Stimulated activated naive B cell treated with anti-CD40 and anti-IgM and Interleukin-4, amounts not matched to agents 10 μg/mL and 1 μg/mL and 100 μg/mL, for 72 hours (primary cell): ENCODE results near the gene GDF7.
"Not testable (repeated sequence)": the region's sequence is repeated elsewhere in the genome, so short reads cannot be mapped to it uniquely, and the experiment has no call there.

Source experiments
- ATAC-seq, 2 donors: fragments of 150-1000 bp; cut with Tn5 transposase; replicated peaks; 2 replicates each; pipeline ENCODE4 v1.10.0; 2021; ENCODE audit warnings: moderate library complexity in 1 of 2
- DNase-seq: peaks from one replicate; pipeline ENCODE4 v3.0.0; 2021
- H3K27ac Mint-ChIP-seq: one replicate; pipeline ENCODE4 v1.8.0; 2022; ENCODE audit warnings: mild to moderate bottlenecking, mixed read lengths
- H3K27me3 Mint-ChIP-seq, 2 donors: one replicate each; pipeline ENCODE4 v1.8.0; 2022; ENCODE audit warnings: mixed read lengths in 2 of 2
- H3K36me3 Mint-ChIP-seq, 2 donors: one replicate each; pipeline ENCODE4 v1.8.0; 2022; ENCODE audit warnings: mixed read lengths in 2 of 2, mild to moderate bottlenecking in 1 of 2
- H3K4me1 Mint-ChIP-seq, 2 donors: one replicate each; pipeline ENCODE4 v1.8.0; 2022; ENCODE audit warnings: mixed read lengths in 2 of 2, mild to moderate bottlenecking in 1 of 2
- H3K4me3 Mint-ChIP-seq, 2 donors: one replicate each; pipeline ENCODE4 v1.8.0; 2022; ENCODE audit warnings: mild to moderate bottlenecking in 2 of 2, mixed read lengths in 2 of 2, moderate library complexity in 1 of 2
- H3K9me3 Mint-ChIP-seq, 2 donors: one replicate each; pipeline ENCODE4 v1.8.0; 2022; ENCODE audit warnings: mixed read lengths in 2 of 2, mild to moderate bottlenecking in 1 of 2

Gene GDF7

GRCh38 chr2:20716164-20716563 lies 49.2 kb downstream of the GDF7 start:
- H3K4me3 Mint-ChIP-seq, H3K27me3 Mint-ChIP-seq, DNase-seq, H3K27ac Mint-ChIP-seq, ATAC-seq: not testable (repeated sequence)
- Mint-ChIP-seq H3K9me3 (peaks cover 8 to 31% of the 10 kb centered on the region in 2 donors), H3K4me1 (peaks cover 9 to 19% of the 10 kb centered on the region in 2 donors), H3K36me3 (peaks cover 63 to 88% of the 10 kb centered on the region in 2 donors)

DNA sequence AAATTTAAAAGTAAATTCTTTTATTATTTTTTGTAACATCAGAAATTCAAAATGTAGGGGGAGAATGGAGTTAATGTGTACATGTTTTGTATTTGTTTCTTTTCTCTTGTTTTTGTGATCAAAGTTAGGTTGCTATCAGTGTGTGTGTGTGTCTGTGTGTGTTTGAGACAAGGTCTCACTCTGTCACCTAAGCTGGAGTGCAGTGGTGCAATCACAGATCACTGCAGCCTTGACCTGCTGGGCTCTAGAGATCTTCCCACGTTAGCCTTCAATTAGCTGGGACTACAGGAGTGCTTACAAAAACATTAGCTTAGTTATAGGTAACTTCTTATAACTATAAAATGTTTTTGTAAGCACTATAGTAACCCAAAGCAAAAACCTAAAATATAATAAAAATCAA lies 50.7 kb downstream of the GDF7 start:
- ATAC-seq (no peak), DNase-seq (no peak)
- Mint-ChIP-seq H3K27me3 (no peaks in the 10 kb centered on the region), H3K27ac (no peak overlapping the region), H3K36me3 (peaks cover 69 to 94% of the 10 kb centered on the region in 2 donors), H3K4me3 (no peak overlapping the region), H3K4me1 (peaks cover 9 to 19% of the 10 kb centered on the region in 2 donors), H3K9me3 (peaks cover 8 to 31% of the 10 kb centered on the region in 2 donors)

- no peak for DNase-seq
- Mint-ChIP-seq H3K4me1 (peaks cover 0 to 4% of the 10 kb centered on the region in 2 donors), H3K9me3 (peaks cover 7 to 19% of the 10 kb centered on the region in 2 donors), H3K4me3 (no peak overlapping the region), H3K27me3 (no peaks in the 10 kb centered on the region), H3K27ac (no peak overlapping the region), H3K36me3 (peaks cover 49 to 78% of the 10 kb centered on the region in 2 donors)
- no peak for ATAC-seq
These were observed 55.8 kb downstream of the GDF7 start for GRCh38 chr2:20722592-20723240.

DNA sequence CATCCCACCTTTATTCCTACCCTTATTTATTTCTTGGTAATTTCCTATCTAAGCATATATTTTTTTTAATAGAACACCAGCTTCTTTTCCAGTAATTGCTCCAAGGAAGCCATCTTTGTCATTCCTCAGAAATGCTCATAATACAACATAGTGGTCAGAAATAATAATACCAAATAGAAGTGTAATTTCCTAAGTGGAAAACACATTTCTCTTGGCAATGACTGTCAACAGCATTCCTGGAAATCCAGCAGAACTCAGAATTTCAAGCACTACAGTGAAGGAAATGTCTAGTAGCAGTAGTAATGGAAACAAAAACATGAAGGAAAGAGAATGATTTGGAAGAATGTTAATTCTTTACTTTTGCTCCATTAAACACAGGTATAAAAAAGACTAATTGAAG lies 56.6 kb downstream of the GDF7 start:
- H3K4me3 Mint-ChIP-seq, result no peak overlapping the region
- H3K27me3 Mint-ChIP-seq, result no peaks in the 10 kb centered on the region
- H3K27ac Mint-ChIP-seq, result no peak overlapping the region
- peaks cover 46 to 70% of the 10 kb centered on the region in 2 donors for H3K36me3 Mint-ChIP-seq
- H3K9me3 Mint-ChIP-seq, result peaks cover 4 to 11% of the 10 kb centered on the region in 2 donors
- ATAC-seq (no peak), DNase-seq (no peak)
- peaks cover 0 to 4% of the 10 kb centered on the region in 2 donors for H3K4me1 Mint-ChIP-seq

DNA sequence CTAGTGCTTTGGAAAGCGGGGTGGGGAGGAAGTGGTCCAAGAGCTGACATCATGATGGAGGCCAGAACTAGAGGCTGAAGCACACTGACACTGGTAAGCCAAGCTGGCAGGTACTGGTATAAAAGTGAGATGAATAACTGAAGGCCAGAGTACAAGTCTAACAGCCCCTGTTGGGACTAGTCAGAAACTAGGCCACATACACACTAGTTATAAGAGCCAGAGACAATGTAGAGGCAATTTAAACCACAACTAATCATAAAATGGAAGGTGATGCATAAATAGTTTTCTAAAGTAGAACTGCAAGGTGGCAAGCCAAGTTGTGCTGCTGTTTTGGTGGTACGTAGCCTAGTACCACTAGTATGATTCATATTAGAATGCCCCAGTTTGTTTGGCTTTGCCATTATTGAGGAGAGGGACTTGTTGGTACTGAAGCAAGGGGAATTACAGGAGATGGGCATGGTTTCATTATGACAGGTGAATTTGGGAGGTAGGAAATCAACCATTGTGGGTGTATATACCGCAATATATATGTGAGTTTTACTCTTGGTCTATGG lies 57.6 kb downstream of the GDF7 start:
- peaks cover 41 to 60% of the 10 kb centered on the region in 2 donors for H3K36me3 Mint-ChIP-seq
- no peak overlapping the region for H3K27ac Mint-ChIP-seq
- H3K27me3 Mint-ChIP-seq, result no peaks in the 10 kb centered on the region
- H3K4me3 Mint-ChIP-seq, result no peak overlapping the region
- peaks cover 0 to 3% of the 10 kb centered on the region in 2 donors for H3K4me1 Mint-ChIP-seq
- ATAC-seq (no peak), DNase-seq (no peak)
- H3K9me3 Mint-ChIP-seq, result peaks cover 3 to 5% of the 10 kb centered on the region in 2 donors

- Mint-ChIP-seq H3K4me3 (no peak overlapping the region), H3K9me3 (peaks cover 0 to 1% of the 10 kb centered on the region in 2 donors), H3K27ac (no peak overlapping the region), H3K4me1 (no peaks in the 10 kb centered on the region), H3K27me3 (no peaks in the 10 kb centered on the region), H3K36me3 (peaks cover 38 to 52% of the 10 kb centered on the region in 2 donors)
- no peak for DNase-seq
- no peak for ATAC-seq
These were observed 58.8 kb downstream of the GDF7 start for GRCh38 chr2:20725782-20726181.

DNA sequence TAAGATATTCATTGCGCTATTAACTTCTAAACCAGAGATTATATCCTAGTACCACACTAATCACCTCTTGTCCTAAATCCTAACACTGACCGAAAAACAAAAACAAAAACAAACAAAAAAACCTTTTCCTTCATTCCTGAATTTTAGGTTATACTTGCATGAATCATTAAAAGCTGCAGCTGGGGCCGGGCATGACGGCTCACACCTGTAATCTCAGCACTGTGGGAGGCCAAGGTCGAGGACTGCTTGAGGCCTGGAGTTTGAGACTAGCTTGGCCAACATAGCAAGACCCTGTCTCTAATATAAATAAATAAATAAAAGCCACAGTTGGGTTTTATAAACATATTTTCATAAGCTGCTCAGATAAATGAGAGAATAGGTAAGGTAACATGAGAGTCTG lies 60.0 kb downstream of the GDF7 start:
- Mint-ChIP-seq H3K4me1 (no peaks in the 10 kb centered on the region), H3K9me3 (peaks cover 0 to 1% of the 10 kb centered on the region in 2 donors), H3K27ac (no peak overlapping the region), H3K36me3 (peaks cover 28 to 48% of the 10 kb centered on the region in 2 donors), H3K27me3 (no peaks in the 10 kb centered on the region), H3K4me3 (no peak overlapping the region)
- DNase-seq (no peak), ATAC-seq (no peak)

DNA sequence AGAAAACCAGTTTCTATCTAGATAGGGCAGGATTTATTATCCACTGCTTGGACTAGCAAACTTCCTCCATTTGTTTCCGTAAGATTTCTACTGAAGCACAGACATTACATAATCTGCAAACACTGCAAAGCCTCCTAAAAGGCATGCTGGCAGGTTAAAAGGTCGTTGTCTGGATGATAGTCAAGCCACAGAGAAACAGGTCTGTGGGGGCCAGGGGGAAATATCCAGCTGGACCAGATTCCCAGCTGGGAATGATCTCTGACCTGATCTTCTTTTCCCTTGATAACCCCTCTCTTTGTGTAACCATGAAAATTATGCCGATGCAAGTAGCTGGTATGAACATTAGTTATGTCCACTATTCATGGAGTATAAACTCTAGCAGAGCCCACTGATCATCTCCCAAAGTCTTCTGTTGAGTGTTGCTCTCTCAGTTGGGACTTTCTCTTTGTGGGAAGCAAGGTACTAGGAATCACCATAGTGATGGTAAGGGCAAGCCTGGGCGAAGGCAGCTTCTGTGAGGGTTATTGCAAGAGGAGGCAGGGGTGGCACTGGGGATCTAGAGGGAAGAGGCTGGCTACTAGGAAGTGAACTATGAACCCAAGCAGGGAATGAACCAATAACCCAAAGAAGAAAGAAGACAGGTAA lies 61.3 kb downstream of the GDF7 start:
- no peaks in the 10 kb centered on the region for H3K4me1 Mint-ChIP-seq
- H3K36me3 Mint-ChIP-seq, result peaks cover 23 to 42% of the 10 kb centered on the region in 2 donors
- no peak for ATAC-seq
- no peaks in the 10 kb centered on the region for H3K9me3 Mint-ChIP-seq
- no peak overlapping the region for H3K27ac Mint-ChIP-seq
- DNase-seq, result no peak
- no peak overlapping the region for H3K4me3 Mint-ChIP-seq
- no peaks in the 10 kb centered on the region for H3K27me3 Mint-ChIP-seq
